ENCODE measurements around the gene ANKS1B.

The ANKS1B gene

DNA sequence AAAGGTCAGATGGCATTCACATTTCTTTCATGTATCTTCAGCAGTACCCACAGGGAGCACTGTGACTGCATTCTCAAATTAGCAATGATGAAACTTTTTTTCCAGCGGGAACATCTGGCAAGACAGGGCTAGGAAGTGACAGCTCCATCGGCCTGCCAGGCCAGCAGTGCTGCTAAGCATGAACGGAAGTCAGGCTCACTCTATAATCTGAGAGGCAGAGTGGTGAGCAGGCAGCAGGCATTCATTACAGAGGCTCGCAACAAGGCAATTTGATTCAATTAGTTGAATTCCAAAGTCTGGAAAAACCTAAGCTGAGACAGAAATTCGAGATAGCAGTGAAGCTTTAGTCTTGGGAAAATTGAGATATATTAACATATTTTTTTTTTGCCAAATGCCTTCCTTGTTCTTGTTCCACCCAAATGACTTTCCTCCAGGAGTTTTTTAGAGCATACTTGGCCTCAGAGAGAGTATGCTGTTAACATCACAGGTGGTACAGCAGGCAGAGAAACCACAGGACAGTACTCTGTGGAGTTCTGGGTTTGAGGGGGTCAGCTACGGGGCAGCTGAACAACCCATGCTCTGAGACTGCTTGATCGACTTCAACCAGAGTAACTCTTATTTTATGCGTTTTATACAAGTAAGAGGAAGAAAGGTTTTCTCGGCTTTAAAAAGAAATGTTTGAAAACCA, 924.8 kb downstream of the ANKS1B start:
- H3K27ac ChIP-seq: no peak overlapping the region
- TF ChIP-seq, protein P1, sequence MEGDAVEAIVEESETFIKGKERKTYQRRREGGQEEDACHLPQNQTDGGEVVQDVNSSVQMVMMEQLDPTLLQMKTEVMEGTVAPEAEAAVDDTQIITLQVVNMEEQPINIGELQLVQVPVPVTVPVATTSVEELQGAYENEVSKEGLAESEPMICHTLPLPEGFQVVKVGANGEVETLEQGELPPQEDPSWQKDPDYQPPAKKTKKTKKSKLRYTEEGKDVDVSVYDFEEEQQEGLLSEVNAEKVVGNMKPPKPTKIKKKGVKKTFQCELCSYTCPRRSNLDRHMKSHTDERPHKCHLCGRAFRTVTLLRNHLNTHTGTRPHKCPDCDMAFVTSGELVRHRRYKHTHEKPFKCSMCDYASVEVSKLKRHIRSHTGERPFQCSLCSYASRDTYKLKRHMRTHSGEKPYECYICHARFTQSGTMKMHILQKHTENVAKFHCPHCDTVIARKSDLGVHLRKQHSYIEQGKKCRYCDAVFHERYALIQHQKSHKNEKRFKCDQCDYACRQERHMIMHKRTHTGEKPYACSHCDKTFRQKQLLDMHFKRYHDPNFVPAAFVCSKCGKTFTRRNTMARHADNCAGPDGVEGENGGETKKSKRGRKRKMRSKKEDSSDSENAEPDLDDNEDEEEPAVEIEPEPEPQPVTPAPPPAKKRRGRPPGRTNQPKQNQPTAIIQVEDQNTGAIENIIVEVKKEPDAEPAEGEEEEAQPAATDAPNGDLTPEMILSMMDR (conservative IDR thresholded peaks at IDR 0.05): no peak

DNA sequence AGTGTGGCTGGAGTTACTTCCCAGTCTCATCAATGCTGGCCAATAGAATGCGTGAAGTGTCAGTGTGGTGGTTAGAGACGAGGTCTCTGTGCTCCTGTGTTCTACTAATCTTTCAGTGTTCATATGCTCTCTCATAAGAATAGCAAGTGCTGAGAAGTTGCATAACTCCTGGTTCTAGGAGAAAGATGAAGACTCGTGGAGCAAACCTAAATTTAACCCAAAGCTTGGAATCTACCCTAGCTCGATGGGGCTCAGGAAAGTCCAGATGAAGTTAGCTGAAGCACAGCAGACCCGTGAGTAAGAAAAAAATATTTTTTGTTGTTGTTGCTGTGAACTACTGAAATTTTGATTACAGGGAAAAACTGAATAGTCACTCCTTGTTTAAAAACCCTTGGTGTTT, 927.1 kb downstream of the ANKS1B start:
- TF ChIP-seq, protein P1 (conservative IDR thresholded peaks at IDR 0.05): no peak
- no peak overlapping the region for H3K27ac ChIP-seq

DNA sequence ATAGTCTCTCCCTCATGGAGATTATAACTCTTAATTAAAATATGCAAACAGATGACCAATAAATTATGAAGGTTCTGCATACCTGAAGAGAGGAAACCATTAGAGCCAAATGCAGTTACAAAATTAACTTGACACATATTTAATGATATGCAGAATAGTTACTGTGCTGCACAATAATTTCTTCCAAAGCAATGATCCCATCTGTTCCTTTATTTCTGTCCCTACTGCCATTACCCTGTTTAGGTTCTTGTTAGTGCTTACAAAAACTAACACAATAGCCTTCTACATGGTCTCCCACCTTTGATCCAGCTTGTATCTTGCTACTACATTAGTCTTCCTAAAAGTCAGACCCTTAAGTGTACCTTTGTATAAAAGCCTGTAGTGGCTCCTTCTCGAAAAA, 928.5 kb downstream of the ANKS1B start:
- H3K27ac ChIP-seq: no peak overlapping the region
- TF ChIP-seq, protein P1 (conservative IDR thresholded peaks at IDR 0.05): no peak

DNA sequence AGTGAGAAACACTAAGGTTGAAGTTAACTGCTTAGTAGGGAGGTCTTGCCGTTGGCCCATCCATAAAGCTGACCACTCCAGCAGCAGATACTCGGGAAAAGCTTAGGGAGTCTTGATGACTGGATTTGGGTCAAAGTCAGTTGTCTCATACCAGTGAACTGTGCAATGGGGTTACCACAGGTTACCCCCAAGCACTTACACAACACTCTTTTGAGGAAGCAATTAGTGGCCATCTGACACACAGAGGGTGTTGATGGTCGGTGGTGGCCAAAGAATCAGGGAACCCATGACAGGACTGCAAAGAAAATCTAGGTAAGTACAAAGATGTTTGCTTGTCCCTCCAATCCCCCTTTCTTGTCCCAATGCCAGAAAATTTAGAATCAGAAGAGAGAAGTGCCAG, 929.4 kb downstream of the ANKS1B start:
- TF ChIP-seq, protein P1 (conservative IDR thresholded peaks at IDR 0.05): no peak
- H3K27ac ChIP-seq: no peak overlapping the region

DNA sequence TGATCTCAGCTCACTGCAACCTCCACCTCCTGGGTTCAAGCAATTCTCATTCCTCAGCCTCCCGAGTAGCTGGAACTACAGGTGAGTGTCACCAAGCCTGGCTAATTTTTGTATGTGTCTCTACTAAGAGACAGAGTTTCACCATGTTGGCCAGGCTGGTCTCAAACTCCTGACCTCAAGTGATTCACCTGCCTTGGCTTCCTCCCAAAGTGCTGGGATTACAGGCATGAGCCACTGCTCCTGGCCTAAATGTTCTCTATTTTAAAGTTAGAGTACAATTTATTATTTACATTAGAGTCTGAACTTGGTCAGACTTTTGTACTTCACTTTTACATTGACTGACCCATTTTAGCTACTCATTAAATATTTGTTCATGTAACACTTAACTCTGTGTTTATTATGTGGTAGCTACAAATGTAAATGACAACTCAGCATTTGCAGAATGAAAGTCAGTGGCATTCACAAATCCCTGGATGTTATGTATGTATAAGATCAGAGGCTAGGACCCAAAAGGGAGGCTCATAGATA, 930.1 kb downstream of the ANKS1B start:
- no peak overlapping the region for H3K27ac ChIP-seq
- TF ChIP-seq, protein P1 (conservative IDR thresholded peaks at IDR 0.05): no peak

DNA sequence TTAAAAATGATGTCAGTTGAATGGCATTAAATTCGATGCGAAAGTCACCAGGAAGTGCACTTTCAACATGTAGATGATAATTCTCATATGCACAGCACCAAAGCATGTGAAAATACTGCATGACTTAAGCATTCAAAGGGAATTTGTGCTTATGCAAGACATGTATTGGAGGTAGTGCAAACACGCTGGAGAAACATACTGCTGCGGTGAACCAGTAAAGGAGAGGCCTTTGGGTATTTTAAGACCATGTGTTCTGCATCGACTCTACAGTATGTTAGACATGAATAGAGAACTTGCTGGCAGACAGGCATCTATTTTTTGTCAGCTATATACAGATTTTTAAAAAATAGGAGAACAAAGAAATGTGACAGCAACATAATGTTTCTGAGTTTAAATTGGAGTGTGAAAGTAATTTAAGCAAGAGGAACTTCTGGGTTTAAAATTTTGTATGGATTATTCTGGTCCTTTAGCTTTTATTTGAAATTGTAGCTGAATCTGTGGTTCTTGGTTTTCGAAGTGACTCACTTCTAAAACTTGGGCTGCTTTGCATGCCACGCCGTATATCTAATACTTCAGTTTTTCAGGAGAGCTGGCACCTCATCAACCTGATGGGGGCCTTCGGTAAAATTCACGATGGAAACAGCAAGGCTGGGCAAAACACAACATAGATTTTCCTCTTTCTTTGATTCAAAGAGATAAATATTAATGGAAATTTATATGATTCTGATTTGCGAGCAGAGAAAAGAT, 930.9 kb downstream of the ANKS1B start:
- H3K27ac ChIP-seq: no peak overlapping the region
- TF ChIP-seq, protein P1 (conservative IDR thresholded peaks at IDR 0.05): no peak

DNA sequence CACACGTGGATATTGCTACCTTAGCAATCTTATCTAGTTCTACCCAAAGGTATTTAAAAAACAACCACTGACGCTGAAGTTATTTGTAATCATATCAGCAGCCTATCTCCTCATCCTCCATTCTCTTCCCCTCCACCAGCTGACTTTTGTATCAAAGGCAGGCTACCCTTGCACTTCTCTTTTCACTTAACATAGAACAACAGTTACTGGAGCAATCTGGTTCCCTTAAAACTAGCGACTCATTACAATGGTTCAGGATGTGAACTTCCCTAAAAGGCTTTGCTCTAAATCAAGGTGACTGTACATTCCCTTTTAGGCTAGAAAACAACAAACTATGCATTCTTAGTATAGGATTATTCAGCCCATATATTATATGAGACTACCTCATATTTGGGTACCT, 935.0 kb downstream of the ANKS1B start:
- H3K27ac ChIP-seq: no peak overlapping the region
- TF ChIP-seq, protein P1 (conservative IDR thresholded peaks at IDR 0.05): no peak

Data from VCaP (cell line).